Measurements from ENCODE around the gene XRN1.

GRCh38 chr3:142281474-142281873 lies 166.4 kb downstream of the XRN1 start:
- TF ChIP-seq CTCF (IDR thresholded peaks at IDR 0.05) (no peak), POLR2A (IDR thresholded peaks at IDR 0.05) (no peak), POLR2AphosphoS5 (IDR thresholded peaks at IDR 0.05) (no peak)
